D721Med (cell line): ENCODE measurements around the gene TMEM154.

Source experiments
- DNase-seq: peaks from one replicate; pipeline ENCODE4 v3.0.0; 2011; ENCODE audit warnings: low spot score; ENCODE audit not compliant: insufficient read length
- FAIRE-seq: peaks from 2 replicates; lab custom pipeline; 2011; peaks lifted over from hg19 to GRCh38; lab: Jason Lieb, UNC
- TF ChIP-seq, protein P1 (sequence below): IDR thresholded peaks from 2 replicates; pipeline ENCODE4 v1.5.1; 2012; ENCODE audit warnings: mild to moderate bottlenecking, control low read depth; ENCODE audit not compliant: insufficient read depth; ENCODE audit errors: missing control alignments

Gene TMEM154

DNA sequence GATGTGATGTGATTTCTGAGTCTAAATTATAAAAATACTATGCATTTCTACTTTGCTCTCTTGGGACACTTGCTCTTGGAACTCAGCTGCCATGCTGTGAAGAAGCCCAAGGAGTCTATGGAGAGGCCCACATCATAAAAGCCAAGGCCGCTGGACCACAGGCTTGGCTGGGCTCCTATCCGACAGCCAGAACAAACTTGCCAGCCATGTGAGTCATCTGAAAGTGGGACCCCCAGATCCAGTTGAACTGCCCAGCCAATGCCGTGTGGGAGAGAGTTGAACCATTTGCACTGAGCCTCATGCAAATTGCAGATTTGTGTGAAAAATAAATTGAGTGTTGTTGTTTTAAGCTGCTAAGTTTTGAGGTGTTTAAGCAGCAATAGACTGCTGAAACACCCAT, 60.2 kb downstream of the TMEM154 start:
- TF ChIP-seq, protein P1, sequence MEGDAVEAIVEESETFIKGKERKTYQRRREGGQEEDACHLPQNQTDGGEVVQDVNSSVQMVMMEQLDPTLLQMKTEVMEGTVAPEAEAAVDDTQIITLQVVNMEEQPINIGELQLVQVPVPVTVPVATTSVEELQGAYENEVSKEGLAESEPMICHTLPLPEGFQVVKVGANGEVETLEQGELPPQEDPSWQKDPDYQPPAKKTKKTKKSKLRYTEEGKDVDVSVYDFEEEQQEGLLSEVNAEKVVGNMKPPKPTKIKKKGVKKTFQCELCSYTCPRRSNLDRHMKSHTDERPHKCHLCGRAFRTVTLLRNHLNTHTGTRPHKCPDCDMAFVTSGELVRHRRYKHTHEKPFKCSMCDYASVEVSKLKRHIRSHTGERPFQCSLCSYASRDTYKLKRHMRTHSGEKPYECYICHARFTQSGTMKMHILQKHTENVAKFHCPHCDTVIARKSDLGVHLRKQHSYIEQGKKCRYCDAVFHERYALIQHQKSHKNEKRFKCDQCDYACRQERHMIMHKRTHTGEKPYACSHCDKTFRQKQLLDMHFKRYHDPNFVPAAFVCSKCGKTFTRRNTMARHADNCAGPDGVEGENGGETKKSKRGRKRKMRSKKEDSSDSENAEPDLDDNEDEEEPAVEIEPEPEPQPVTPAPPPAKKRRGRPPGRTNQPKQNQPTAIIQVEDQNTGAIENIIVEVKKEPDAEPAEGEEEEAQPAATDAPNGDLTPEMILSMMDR: no peak
- DNase-seq (no peak), FAIRE-seq (no peak)

DNA sequence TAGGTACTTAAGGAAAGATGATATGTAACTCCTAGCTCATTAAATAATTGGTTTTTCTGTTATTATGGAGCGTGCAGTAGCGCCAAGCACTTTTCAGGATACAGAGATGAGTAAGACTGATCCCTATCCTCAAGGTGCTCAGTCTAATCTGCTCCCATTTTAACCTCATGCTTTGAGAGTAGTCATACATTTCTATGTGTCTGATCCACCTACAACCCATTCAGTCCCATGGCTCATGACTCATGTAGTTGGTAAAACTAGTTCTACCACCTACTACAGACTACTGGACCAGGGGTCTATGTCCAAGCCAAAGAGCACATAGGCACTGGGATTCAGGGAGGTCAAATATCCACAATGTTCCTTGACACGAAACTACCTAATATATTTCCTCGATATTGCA, 60.8 kb downstream of the TMEM154 start:
- FAIRE-seq (no peak), DNase-seq (no peak)
- TF ChIP-seq, protein P1: no peak

DNA sequence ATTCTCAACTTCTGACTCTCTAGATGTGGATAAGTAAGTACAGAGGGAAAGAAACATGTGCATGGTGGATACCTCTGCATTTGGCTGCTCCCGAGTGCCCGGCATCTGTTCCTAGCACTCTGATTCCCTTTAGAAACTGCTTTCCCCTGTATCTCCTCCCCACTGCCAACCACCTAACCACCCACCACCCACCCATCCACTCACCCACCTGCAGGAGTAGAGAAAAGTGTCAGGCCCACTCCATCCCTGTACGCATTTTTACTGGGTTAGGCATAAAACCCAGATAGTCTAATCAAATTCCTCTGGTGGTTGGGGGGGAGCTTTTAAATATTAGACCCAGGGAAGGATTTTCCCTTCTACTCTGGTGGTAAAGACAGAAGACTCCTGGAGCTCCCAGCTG, 63.0 kb downstream of the TMEM154 start:
- no peak for FAIRE-seq
- no peak for DNase-seq
- TF ChIP-seq, protein P1: no peak

DNA sequence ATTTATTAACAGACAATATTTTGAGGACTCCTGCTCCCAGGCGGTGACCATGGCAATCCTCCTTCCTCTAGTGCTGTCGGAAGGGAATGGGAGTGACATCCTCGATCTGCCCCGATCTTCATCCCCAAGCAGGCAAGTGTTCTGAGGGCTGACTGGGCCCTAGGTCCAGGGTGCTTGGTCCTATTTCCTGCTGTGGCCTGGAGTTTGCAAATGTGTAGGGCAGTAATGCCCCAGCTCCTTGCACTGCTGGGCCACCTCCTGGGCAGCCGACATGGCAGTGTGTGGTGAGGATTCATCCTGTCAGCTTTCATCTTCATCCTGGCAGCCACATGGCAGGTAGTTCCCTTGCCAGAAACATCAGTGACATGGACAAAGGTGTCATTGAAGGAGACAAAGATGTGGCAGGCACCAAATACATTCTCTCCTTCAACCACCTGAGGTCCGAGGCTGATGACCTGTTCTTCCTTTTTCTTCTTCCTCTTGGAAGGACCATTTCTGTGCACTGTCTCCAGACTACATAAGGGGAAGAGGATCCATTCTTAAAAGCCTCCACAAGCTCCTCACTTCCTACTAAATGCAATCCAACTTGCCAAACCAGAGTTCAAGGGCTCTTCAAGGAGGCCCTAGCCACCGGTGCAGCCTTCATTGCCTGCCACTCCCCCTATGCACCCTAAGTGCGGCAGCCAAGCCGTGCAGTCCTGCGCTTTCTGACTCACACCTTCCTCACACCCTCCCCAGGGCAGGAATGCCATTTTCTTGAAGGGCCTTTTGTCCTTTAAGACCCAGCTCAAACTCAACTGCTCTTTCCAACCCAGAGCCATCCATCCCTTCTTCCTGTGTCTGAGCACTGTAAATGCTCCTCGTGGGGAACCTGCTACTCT, 65.7 kb downstream of the TMEM154 start:
- DNase-seq (no peak), FAIRE-seq (no peak)
- TF ChIP-seq, protein P1: no peak

DNA sequence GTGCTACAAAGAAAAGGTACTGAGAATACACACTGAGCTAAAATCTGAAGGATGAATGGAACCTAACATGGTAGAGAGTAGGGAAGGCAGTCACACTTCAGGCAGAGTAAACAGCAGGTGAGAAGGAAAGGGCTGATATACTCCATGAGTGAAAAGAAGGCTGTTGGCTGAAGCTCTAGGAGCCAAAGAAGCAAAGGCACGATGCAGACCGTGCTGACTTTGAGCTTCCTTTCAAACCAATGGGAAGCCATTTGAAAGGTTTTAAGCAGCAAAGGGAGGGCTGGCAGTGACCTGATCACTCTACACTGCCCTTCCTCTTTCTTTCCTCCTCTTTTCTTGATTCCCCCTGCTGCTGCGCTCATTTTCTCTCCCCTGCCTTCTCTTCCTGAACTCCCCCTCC, 66.4 kb downstream of the TMEM154 start:
- FAIRE-seq: no peak
- TF ChIP-seq, protein P1: no peak

DNA sequence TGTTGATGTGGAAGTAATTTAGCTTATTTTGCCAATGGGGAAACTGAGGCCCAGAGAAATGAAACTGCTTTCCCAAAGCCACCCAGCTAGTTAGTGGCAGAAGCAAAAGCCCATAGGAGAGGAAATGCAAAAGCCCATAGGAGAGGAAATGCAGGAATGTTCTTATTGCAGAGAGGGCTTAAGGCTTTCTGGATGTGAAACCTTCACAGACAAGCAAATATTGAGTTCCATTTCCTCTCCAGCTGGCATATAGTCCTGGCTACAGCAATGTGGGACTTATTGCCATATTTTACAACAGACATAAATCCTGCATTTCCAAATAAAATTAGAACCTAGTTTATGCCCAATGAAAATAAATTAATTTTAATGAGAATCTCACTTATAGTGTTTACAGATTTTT, 69.7 kb downstream of the TMEM154 start:
- DNase-seq (no peak), FAIRE-seq (no peak)
- TF ChIP-seq, protein P1: no peak

More for the DNA sequence above, 66.4 kb downstream of the TMEM154 start:
- no peak for DNase-seq

DNA sequence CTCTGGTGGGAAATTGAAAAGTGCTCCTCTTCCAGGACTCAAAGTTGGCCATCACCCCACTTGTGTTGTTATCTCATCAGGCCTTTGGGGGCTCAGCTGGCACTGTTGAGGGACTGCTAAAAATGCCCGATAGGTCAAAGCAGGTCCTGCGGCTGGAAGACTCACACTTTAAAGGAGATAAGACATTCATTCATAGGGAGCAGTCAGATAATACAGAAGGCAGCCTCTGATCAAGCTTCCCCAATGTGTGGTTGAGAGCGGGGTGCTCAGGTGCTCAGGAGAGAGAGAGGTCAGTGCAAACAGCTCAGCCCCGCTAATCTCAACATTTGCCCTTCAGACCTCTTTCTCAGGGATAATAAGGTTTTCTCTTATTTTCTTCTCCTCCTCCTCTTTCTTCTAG, 70.3 kb downstream of the TMEM154 start:
- DNase-seq: no peak
- no peak for FAIRE-seq
- TF ChIP-seq, protein P1: no peak
